B cell (primary cell): Measurements from ENCODE around the gene CD300LG. TPM values are rescaled to one million over a fixed set of nuclear protein-coding genes. Genes with fewer than 3 reads are reported as not detected.

Experiments used
- ATAC-seq: fragments of 200-7000 bp; cut with Tn5 transposase; one replicate; pipeline ENCODE4 v1.10.0; 2021; ENCODE audit warnings: low read depth, mild to moderate bottlenecking, moderate number of reproducible peaks, moderate library complexity
- CTCF ChIA-PET: fragments of 350-600 bp; sonication (Branson Sonifier 250); formaldehyde crosslinking; loops from one replicate; lab custom pipeline; 2021; ENCODE audit warnings: antibody characterized with exemption, inconsistent platforms; lab: Charles Lee
- POLR2A ChIA-PET: fragments of 350-600 bp; sonication (Branson Sonifier 250); formaldehyde crosslinking; loops from one replicate; lab custom pipeline; 2021; ENCODE audit warnings: antibody characterized with exemption; lab: Charles Lee
- DNase-seq: peaks from one replicate; pipeline ENCODE4 v3.0.0; 2013
- H2AFZ ChIP-seq: 2 replicates; pipeline ENCODE4 v1.6.1; 2012; ENCODE audit warnings: mild to moderate bottlenecking, low read depth, low read length; ENCODE audit not compliant: insufficient read depth, poor library complexity, severe bottlenecking
- H3K27ac ChIP-seq, 2 donors: 1 replicate in 1 of 2; 2 replicates in 1 of 2; pipeline ENCODE4 v1.5.1; 2012 to 2013; ENCODE audit warnings: low read length in 2 of 2, mild to moderate bottlenecking in 2 of 2, moderate library complexity in 1 of 2
- H3K27me3 ChIP-seq, 4 experiments: fragments of 200-600 bp in 1 of 4; sonication (generic) in 1 of 4; replicated peaks in 1 of 4; 1 replicate in 2 of 4; 2 replicates in 2 of 4; pipeline versions ENCODE4 v1.6.1 to v1.7.0; 2013 to 2016; ENCODE audit warnings: low read length in 3 of 4, mild to moderate bottlenecking in 2 of 4, mixed read lengths in 1 of 4, moderate library complexity in 1 of 4; ENCODE audit not compliant: insufficient read depth in 4 of 4, control insufficient read depth in 3 of 4; ENCODE audit errors: control extremely low read depth in 1 of 4
- H3K36me3 ChIP-seq, 2 experiments: replicated peaks in 1 of 2; 1 replicate in 1 of 2; 2 replicates in 1 of 2; pipeline versions ENCODE4 v1.6.1 to v1.7.1; 2013; ENCODE audit warnings: low read length in 1 of 2; ENCODE audit not compliant: insufficient read depth in 2 of 2, control insufficient read depth in 1 of 2; ENCODE audit errors: control extremely low read depth in 1 of 2, extremely low read depth in 1 of 2
- H3K4me1 ChIP-seq, 2 donors: fragments of 200-600 bp in 1 of 2; sonication (generic) in 1 of 2; 1 replicate in 1 of 2; 2 replicates in 1 of 2; pipeline versions ENCODE4 v1.5.1 to v1.6.1; 2013 to 2017; ENCODE audit warnings: low read length in 2 of 2; ENCODE audit not compliant: control insufficient read depth in 2 of 2, insufficient read depth in 2 of 2
- H3K4me2 ChIP-seq: replicated peaks from 2 replicates; pipeline ENCODE3; 2012; ENCODE audit warnings: mild to moderate bottlenecking, low read depth, low read length; ENCODE audit not compliant: poor library complexity, severe bottlenecking
- H3K4me3 ChIP-seq, 5 experiments: fragments of 200-600 bp in 1 of 5; sonication (generic) in 1 of 5; 1 replicate in 3 of 5; 2 replicates in 2 of 5; pipeline versions ENCODE4 v1.5.1 to v1.7.0; 2011 to 2016; ENCODE audit warnings: low read length in 4 of 5, mild to moderate bottlenecking in 4 of 5, low read depth in 2 of 5, control low read depth in 1 of 5, moderate library complexity in 1 of 5; ENCODE audit not compliant: insufficient read depth in 1 of 5; ENCODE audit errors: control extremely low read depth in 1 of 5, extremely low read depth in 1 of 5
- H3K79me2 ChIP-seq: fragments of 200-600 bp; sonication (generic); one replicate; pipeline ENCODE4 v1.6.0; 2016; ENCODE audit warnings: low read length; ENCODE audit not compliant: control insufficient read depth, insufficient read depth
- H3K9ac ChIP-seq: fragments of 200-600 bp; sonication (generic); 2 replicates; pipeline ENCODE4 v1.6.1; 2017; ENCODE audit warnings: mild to moderate bottlenecking, low read length, moderate library complexity
- H3K9me3 ChIP-seq, 3 donors: one replicate each; pipeline versions ENCODE4 v1.6.1 to v1.7.1; 2013; ENCODE audit warnings: low read length in 2 of 3; ENCODE audit not compliant: control insufficient read depth in 2 of 3, insufficient read depth in 1 of 3; ENCODE audit errors: control extremely low read depth in 1 of 3
- H4K20me1 ChIP-seq: 2 replicates; pipeline ENCODE4 v1.6.0; 2012; ENCODE audit warnings: mild to moderate bottlenecking, low read length; ENCODE audit not compliant: insufficient read depth, control insufficient read depth, poor library complexity, severe bottlenecking
- H3K27ac Mint-ChIP-seq: one replicate; pipeline ENCODE4 v1.8.0; 2021; ENCODE audit warnings: mixed read lengths
- H3K27me3 Mint-ChIP-seq: one replicate; pipeline ENCODE4 v1.8.0; 2021; ENCODE audit warnings: mixed read lengths
- H3K4me1 Mint-ChIP-seq: one replicate; pipeline ENCODE4 v1.8.0; 2021; ENCODE audit warnings: mixed read lengths
- H3K4me3 Mint-ChIP-seq: one replicate; pipeline ENCODE4 v1.8.0; 2021; ENCODE audit warnings: mixed read lengths
- H3K9me3 Mint-ChIP-seq: one replicate; pipeline ENCODE4 v1.8.0; 2022; ENCODE audit warnings: mixed read lengths; ENCODE audit not compliant: insufficient read depth
- EZH2 ChIP-seq: IDR thresholded peaks from 2 replicates; pipeline ENCODE4 v1.6.1; 2012; ENCODE audit warnings: borderline replicate concordance, low read depth, mild to moderate bottlenecking, moderate library complexity, low read length; ENCODE audit not compliant: insufficient read depth, poor library complexity, severe bottlenecking
- WGBS: methylation state at CpG from one replicate; pipeline ENCODE4 v1.1.5; 2013; ENCODE audit warnings: missing lambda C conversion rate; ENCODE audit not compliant: insufficient coverage; 5-methylcytosine and 5-hydroxymethylcytosine counted together
- intact Hi-C: fragments of 100-400 bp; cut with micrococcal nuclease; formaldehyde crosslinking; loops from one replicate; pipeline ENCODE4 v1.10.0; 2022
- polyA plus RNA-seq: library from polyadenylated mRNA; depleted of rRNA; stranded (reverse); fragments of >200 nt; gene quantifications from 2 replicates; pipeline ENCODE4 v1.2.3, GENCODE V29; 2012
- total RNA-seq, 2 donors: library from RNA; stranded (reverse); fragments of 120-200 nt in 1 of 2; gene quantifications; 1 replicate in 1 of 2; 2 replicates in 1 of 2; pipeline versions ENCODE4 v1.2.3 to v1.2.4, GENCODE V29; 2013 to 2022
- TF ChIP-seq, protein P1 (sequence below): fragments of 200-600 bp; IDR thresholded peaks from one replicate; pipeline ENCODE4 v1.8.0; 2022; ENCODE audit warnings: antibody characterized with exemption, mild to moderate bottlenecking

The CD300LG gene
- total and polyA plus RNA-seq, 2 donors (not counting 1 experiment from before 2014, with no cell fraction given) = not detected

DNA sequence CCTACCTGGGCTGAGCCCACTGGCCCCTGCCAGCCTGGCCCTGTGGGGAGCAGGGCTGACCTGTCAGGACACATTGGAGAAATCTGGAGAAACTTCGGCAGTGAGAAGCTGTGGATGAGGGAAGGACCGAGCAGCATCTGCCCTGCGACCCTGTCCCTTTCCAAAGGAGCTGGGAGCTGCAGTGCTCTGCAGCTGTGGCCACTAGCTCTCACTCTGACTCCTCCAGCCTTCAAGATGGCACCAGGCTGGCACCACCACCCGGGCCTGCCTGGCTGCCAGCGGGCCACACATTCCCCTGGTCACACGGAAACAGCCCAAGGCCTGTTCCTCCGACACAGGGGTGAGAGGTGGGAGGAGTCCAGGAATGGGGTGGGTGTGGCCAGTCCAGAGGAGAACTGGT lies 30.1 kb downstream of the CD300LG start:
- no peak overlapping the region for H3K27ac ChIP-seq
- WGBS = 95% methylated on average over 7 of the region's 7 CpGs
- no peak overlapping the region for H3K9ac ChIP-seq
- peaks cover 0 to 3% of the 10 kb centered on the region in 2 donors for H3K4me1 ChIP-seq
- ChIA-PET CTCF (interaction anchor here (1.2 to 3.2 kb wide), 4 partner anchors 9 to 166 kb away, joined by 3 to 11 read pairs (median 10); no protein-coding TSS in a partner anchor), POLR2A (no interaction called here)
- no peak overlapping the region for H3K4me3 ChIP-seq
- no peak overlapping the region for H2AFZ ChIP-seq
- H3K36me3 ChIP-seq = no peaks in the 10 kb centered on the region
- Mint-ChIP-seq H3K4me3 (no peak overlapping the region), H3K9me3 (no peaks in the 10 kb centered on the region), H3K27me3 (peaks cover 36% of the 10 kb centered on the region), H3K27ac (no peak overlapping the region), H3K4me1 (no peaks in the 10 kb centered on the region)
- H3K27me3 ChIP-seq = peaks cover 0 to 26% (median 3%) of the 10 kb centered on the region in 4 experiments
- ATAC-seq (no peak), DNase-seq (no peak)
- no peak overlapping the region for H3K4me2 ChIP-seq
- TF ChIP-seq, protein P1, sequence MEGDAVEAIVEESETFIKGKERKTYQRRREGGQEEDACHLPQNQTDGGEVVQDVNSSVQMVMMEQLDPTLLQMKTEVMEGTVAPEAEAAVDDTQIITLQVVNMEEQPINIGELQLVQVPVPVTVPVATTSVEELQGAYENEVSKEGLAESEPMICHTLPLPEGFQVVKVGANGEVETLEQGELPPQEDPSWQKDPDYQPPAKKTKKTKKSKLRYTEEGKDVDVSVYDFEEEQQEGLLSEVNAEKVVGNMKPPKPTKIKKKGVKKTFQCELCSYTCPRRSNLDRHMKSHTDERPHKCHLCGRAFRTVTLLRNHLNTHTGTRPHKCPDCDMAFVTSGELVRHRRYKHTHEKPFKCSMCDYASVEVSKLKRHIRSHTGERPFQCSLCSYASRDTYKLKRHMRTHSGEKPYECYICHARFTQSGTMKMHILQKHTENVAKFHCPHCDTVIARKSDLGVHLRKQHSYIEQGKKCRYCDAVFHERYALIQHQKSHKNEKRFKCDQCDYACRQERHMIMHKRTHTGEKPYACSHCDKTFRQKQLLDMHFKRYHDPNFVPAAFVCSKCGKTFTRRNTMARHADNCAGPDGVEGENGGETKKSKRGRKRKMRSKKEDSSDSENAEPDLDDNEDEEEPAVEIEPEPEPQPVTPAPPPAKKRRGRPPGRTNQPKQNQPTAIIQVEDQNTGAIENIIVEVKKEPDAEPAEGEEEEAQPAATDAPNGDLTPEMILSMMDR = no peak
- no peak for TF ChIP-seq EZH2
- H4K20me1 ChIP-seq = no peaks in the 10 kb centered on the region
- no peaks in the 10 kb centered on the region for H3K79me2 ChIP-seq
- intact Hi-C loops = no loop called here
- peaks cover 0 to 5% (median 0%) of the 10 kb centered on the region in 3 donors for H3K9me3 ChIP-seq

DNA sequence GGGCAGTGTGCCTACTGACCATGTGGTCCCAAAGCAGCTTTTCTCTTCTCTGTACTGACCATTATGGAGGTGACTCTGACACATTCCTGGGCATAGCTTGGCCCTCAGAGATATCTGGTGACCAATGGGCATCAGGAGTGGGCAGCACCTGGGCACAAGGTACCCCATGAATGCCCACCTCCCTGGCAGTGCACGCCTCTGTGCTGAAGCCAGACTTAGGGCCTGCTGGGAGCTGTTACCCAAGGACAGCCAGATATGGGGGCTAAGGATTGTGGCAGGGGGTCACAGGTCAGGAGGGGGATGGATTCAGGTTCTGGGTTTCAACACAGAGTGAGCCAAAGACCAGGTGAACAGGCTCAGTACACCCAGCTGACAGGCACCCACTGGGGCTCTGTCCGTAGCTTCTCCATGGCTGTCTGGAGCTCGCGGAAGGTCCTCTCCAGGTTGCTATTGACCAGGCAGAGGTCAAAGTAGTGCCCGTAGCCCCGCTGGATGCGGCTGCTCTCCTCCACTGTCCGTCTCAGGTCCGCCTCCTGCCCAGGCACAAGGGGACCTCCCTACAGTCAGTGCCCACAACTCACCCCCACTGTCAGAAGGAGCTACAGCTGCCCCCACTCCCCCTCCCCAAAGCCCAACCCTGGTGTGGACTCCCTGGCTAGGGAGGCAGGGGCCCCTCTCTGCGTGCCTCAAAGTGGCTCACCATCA lies 30.6 kb downstream of the CD300LG start:
- TF ChIP-seq EZH2 = no peak
- TF ChIP-seq, protein P1 = no peak
- DNase-seq (no peak), ATAC-seq (no peak)
- H2AFZ ChIP-seq = no peak overlapping the region
- H4K20me1 ChIP-seq = no peaks in the 10 kb centered on the region
- intact Hi-C loops = no loop called here
- CTCF ChIA-PET = interaction anchor here (0.9 to 3.2 kb wide), 15 partner anchors 9 to 166 kb away, joined by 3 to 11 read pairs (median 5); partner anchors contain the start of gene PPY
- H3K9ac ChIP-seq = no peak overlapping the region
- Mint-ChIP-seq H3K4me3 (no peak overlapping the region), H3K27me3 (peaks cover 31% of the 10 kb centered on the region), H3K4me1 (no peaks in the 10 kb centered on the region), H3K27ac (no peak overlapping the region), H3K9me3 (no peaks in the 10 kb centered on the region)
- 96% methylated on average over 9 of the region's 10 CpGs for WGBS
- no peaks in the 10 kb centered on the region for H3K36me3 ChIP-seq
- POLR2A ChIA-PET = no interaction called here
- peaks cover 0 to 22% (median 3%) of the 10 kb centered on the region in 4 experiments for H3K27me3 ChIP-seq
- no peak overlapping the region for H3K4me3 ChIP-seq
- H3K79me2 ChIP-seq = no peaks in the 10 kb centered on the region
- peaks cover 0 to 3% of the 10 kb centered on the region in 2 donors for H3K4me1 ChIP-seq
- H3K27ac ChIP-seq = no peak overlapping the region
- H3K4me2 ChIP-seq = no peak overlapping the region
- peaks cover 0 to 5% (median 0%) of the 10 kb centered on the region in 3 donors for H3K9me3 ChIP-seq
